Measurements from ENCODE around the gene PROSER2. TPM values are rescaled to one million over a fixed set of nuclear protein-coding genes. Genes with fewer than 3 reads are reported as not detected.
A peak's percentile ranks its signal among the peaks of the same experiment; 100 is the strongest.

PROSER2 gene
- under 1 TPM in 1 of 3 donors, not detected in 2; 0.50 TPM for polyA plus RNA-seq

- Mint-ChIP-seq H3K27me3 (ENCODE audit: low read depth in 3 of 3) (peaks cover 15 to 33% (median 21%) of the 10 kb centered on the region in 3 donors), H3K36me3 (no peaks in the 10 kb centered on the region), H3K27ac (no peak within 1 kb of the TSS), H3K9me3 (no peaks in the 10 kb centered on the region), H3K4me3 (peak within 1 kb of the TSS; percentile 39 to 70 (median 64)), H3K4me1 (peaks cover 7 to 11% of the 10 kb centered on the region in 2 donors)
- peak; percentile 3 to 15 (median 6) for DNase-seq
Measured at GRCh38 chr10:11823122-11823988, at the start of gene PROSER2. TSS of gene PROSER2 (plus strand) at chr10:11823356. CDS start at chr10:11852078, 28,722 bp downstream.

DNA sequence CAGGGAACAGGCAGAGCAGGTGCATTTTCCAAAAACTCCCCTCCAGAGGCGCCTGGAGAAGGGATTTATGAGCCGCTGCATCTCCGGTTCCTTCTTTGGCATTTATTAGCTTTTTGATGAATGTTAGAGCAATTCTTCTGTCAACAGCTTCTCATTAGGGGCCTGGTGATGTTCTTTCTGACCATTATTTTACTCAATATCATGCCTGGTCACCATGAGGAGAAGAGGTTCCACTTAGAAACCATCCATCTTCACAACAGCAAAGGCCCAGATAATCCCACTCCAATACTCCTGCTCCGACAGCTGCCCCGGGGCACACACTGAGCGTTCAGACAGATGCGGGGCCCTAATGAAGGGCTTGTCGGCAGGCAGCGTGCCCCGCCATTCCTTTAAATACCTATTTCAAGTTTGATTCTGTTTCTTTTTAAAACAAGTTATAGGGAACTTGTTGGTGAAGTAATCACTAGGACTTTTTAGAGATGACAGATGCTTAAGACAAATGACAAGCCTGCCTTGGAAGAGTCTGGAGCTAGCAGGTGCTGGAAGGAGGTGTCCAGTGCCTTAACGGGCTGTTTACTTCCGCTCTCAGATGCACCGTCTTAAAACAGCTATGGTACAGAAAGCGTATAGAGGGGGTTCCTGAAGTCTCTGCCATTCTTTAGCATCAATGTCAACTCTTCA is 49.3 kb upstream of the PROSER2 start:
- H3K27me3 Mint-ChIP-seq (ENCODE audit: low read depth in 3 of 3) = peaks cover 0 to 13% (median 5%) of the 10 kb centered on the region in 3 donors
- H3K4me1 Mint-ChIP-seq = no peaks in the 10 kb centered on the region
- H3K27ac Mint-ChIP-seq = no peak overlapping the region
- DNase-seq = no peak
- H3K36me3 Mint-ChIP-seq = no peaks in the 10 kb centered on the region
- no peaks in the 10 kb centered on the region for H3K9me3 Mint-ChIP-seq
- no peak overlapping the region for H3K4me3 Mint-ChIP-seq

- Mint-ChIP-seq H3K27ac (no peak overlapping the region), H3K36me3 (no peaks in the 10 kb centered on the region), H3K9me3 (no peaks in the 10 kb centered on the region), H3K27me3 (ENCODE audit: low read depth in 3 of 3) (peaks cover 0 to 16% (median 3%) of the 10 kb centered on the region in 3 donors), H3K4me1 (no peaks in the 10 kb centered on the region), H3K4me3 (no peak overlapping the region)
- no peak for DNase-seq
Measured at GRCh38 chr10:11775412-11775811, 47.7 kb upstream of the PROSER2 start.

DNA sequence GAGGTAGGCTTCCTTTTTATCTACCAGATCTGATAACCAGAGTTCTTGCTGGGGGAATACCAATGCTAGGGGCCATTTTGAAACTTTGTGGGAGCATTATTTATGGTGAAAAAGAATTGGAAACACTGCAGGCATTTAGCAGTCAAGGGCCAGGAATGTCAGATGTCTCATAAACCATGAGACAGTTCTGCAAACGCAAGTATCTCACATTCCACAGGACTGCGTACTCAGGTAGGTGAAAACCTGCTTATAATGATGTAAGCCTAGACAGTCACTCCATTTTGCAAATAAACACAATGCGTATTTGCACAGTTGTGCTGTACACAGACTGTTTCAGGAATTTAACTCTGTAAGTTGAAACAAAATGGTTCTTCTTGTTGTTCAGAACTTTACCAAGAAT is 47.1 kb upstream of the PROSER2 start:
- no peak overlapping the region for H3K27ac Mint-ChIP-seq
- no peaks in the 10 kb centered on the region for H3K9me3 Mint-ChIP-seq
- H3K4me3 Mint-ChIP-seq = no peak overlapping the region
- H3K36me3 Mint-ChIP-seq = no peaks in the 10 kb centered on the region
- no peak for DNase-seq
- peaks cover 0 to 16% (median 3%) of the 10 kb centered on the region in 3 donors for H3K27me3 Mint-ChIP-seq (ENCODE audit: low read depth in 3 of 3)
- H3K4me1 Mint-ChIP-seq = no peaks in the 10 kb centered on the region

DNA sequence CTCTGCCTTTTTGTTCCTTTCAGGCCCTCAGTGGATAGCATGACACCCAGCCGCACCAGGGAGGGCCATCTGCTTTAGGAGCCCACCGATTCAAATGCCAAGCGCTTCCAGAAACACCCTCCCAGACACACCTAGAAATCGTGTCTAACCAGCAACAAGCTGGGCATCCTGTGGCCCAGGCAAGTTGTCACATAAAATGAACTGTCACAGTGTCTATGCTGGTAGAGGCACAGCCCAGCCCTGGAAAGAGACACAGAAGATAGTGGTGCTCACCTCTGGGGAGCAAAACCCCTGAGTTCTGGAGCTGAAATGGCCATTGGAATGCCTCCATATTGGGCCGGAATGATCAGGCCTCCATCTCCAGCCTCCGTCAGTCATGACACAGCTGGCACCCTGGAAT is 42.0 kb upstream of the PROSER2 start:
- Mint-ChIP-seq H3K27me3 (ENCODE audit: low read depth in 3 of 3) (peaks cover 0 to 9% (median 7%) of the 10 kb centered on the region in 3 donors), H3K27ac (no peak overlapping the region), H3K4me3 (no peak overlapping the region), H3K36me3 (no peaks in the 10 kb centered on the region), H3K9me3 (no peaks in the 10 kb centered on the region), H3K4me1 (no peaks in the 10 kb centered on the region)
- DNase-seq = no peak

DNA sequence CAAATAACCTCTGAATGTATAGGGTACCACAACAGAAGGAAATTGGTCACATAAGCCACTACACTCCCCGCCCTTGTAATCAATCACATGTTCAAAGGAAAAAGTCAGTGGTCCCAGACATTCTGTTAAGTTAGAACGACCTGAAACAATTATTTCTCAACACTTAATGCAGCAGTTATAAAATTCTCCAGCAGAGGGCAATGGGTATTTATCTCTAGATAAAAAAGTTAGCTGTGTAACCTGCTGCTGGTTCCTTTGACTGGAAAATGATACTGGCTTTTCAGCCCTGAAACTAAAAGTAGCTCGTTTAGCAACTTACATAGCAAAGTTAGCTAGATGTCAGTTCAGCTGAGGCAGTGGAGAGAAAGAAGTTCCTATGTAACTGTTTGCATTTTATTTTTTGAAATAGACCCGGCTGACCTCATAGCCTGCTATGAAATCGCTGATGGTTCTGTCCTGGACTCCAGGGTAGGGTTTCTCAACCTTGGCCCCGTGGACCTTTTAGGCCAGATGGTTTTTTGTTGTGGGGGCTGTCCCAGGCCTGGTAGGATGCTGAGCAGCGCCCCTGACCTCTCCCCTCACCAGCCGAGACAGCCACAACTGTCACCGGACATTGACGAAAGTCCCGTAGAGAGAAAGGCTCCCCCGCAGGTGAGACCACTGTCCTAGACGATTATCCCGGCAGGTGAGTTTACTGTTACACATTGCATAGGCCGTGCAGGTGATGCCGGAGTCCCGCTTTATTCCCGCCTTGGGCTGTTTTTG is 40.2 kb upstream of the PROSER2 start:
- Mint-ChIP-seq H3K9me3 (no peaks in the 10 kb centered on the region), H3K27ac (no peak overlapping the region), H3K4me3 (no peak overlapping the region), H3K4me1 (no peaks in the 10 kb centered on the region), H3K36me3 (no peaks in the 10 kb centered on the region), H3K27me3 (ENCODE audit: low read depth in 3 of 3) (peaks cover 1 to 7% (median 6%) of the 10 kb centered on the region in 3 donors)
- DNase-seq = peak in 2 of 3 donors; percentile 15 to 32

DNA sequence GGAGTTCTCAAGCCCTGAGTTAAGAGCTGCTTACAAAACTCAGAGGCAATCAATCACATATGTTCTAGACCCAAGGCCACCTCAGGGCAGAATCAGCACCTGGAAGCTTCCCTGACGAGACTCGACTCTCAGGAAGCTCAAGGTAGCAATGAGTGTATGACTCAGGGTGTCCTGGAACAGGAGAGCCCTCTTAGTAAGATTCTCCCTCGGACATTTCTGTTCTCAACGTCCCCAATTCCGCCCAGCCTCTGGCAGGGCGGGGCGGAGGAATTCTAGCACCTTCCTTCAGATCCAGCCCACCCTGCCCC is 39.6 kb upstream of the PROSER2 start:
- Mint-ChIP-seq H3K36me3 (no peaks in the 10 kb centered on the region), H3K27me3 (ENCODE audit: low read depth in 3 of 3) (peaks cover 1 to 7% (median 5%) of the 10 kb centered on the region in 3 donors), H3K4me3 (no peak overlapping the region), H3K4me1 (no peaks in the 10 kb centered on the region), H3K9me3 (no peaks in the 10 kb centered on the region), H3K27ac (no peak overlapping the region)
- no peak for DNase-seq

- no peaks in the 10 kb centered on the region for H3K9me3 Mint-ChIP-seq
- H3K36me3 Mint-ChIP-seq = no peaks in the 10 kb centered on the region
- H3K27ac Mint-ChIP-seq = no peak overlapping the region
- no peaks in the 10 kb centered on the region for H3K4me1 Mint-ChIP-seq
- DNase-seq = no peak
- H3K27me3 Mint-ChIP-seq (ENCODE audit: low read depth in 3 of 3) = peaks cover 0 to 9% (median 1%) of the 10 kb centered on the region in 3 donors
- H3K4me3 Mint-ChIP-seq = no peak overlapping the region
Measured at GRCh38 chr10:11787374-11787773, 35.8 kb upstream of the PROSER2 start.

GRCh38 chr10:11787846-11788245 is 35.3 kb upstream of the PROSER2 start:
- no peaks in the 10 kb centered on the region for H3K9me3 Mint-ChIP-seq
- H3K27me3 Mint-ChIP-seq (ENCODE audit: low read depth in 3 of 3) = peaks cover 0 to 9% (median 1%) of the 10 kb centered on the region in 3 donors
- DNase-seq = no peak
- H3K4me1 Mint-ChIP-seq = no peaks in the 10 kb centered on the region
- H3K36me3 Mint-ChIP-seq = no peaks in the 10 kb centered on the region
- no peak overlapping the region for H3K27ac Mint-ChIP-seq
- H3K4me3 Mint-ChIP-seq = no peak overlapping the region

DNA sequence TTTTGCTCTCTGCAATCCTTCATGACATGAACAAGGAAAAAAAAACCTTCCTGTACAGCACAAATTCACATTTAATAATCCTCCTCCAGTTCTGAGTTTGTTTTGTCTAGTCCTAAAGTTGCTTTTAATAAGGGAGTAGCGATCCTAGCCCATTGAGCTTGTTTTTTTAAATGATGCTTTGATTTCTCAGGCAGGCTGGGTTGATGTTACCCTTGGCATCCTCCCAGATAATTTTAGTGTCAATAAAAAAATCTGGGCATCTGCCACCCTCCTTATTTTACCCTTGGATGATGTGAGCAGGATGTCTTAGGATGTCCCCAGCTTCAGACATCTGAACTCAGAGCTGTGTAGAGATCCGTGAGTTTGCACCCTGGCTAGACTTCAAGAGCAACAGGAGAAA is 33.9 kb upstream of the PROSER2 start:
- no peak for DNase-seq
- no peaks in the 10 kb centered on the region for H3K9me3 Mint-ChIP-seq
- no peak overlapping the region for H3K27ac Mint-ChIP-seq
- H3K4me1 Mint-ChIP-seq = no peaks in the 10 kb centered on the region
- H3K36me3 Mint-ChIP-seq = no peaks in the 10 kb centered on the region
- no peak overlapping the region for H3K4me3 Mint-ChIP-seq
- H3K27me3 Mint-ChIP-seq (ENCODE audit: low read depth in 3 of 3) = peaks cover 0 to 9% (median 4%) of the 10 kb centered on the region in 3 donors

DNA sequence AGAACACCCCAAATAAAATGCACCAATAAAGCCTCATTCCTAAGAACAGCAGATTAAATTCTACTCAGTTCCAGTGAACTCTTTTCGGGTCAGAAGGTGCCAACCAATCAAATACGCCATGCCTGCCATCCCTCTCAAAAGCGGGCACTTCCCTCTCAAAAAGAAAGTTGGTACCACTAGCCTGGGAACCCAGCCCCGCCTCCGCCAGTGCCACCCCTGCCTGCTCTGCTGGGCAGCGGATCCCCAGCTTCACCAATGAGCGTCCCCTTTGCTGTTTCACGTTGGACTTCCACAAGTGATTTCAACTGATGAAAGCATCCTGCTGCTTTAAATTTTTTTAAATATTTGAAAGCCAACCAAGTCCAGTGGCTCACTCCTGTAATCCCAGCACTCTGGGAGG is 33.2 kb upstream of the PROSER2 start:
- DNase-seq = no peak
- H3K36me3 Mint-ChIP-seq = no peaks in the 10 kb centered on the region
- no peaks in the 10 kb centered on the region for H3K9me3 Mint-ChIP-seq
- H3K4me1 Mint-ChIP-seq = no peaks in the 10 kb centered on the region
- no peak overlapping the region for H3K4me3 Mint-ChIP-seq
- peaks cover 0 to 5% (median 4%) of the 10 kb centered on the region in 3 donors for H3K27me3 Mint-ChIP-seq (ENCODE audit: low read depth in 3 of 3)
- H3K27ac Mint-ChIP-seq = no peak overlapping the region

DNA sequence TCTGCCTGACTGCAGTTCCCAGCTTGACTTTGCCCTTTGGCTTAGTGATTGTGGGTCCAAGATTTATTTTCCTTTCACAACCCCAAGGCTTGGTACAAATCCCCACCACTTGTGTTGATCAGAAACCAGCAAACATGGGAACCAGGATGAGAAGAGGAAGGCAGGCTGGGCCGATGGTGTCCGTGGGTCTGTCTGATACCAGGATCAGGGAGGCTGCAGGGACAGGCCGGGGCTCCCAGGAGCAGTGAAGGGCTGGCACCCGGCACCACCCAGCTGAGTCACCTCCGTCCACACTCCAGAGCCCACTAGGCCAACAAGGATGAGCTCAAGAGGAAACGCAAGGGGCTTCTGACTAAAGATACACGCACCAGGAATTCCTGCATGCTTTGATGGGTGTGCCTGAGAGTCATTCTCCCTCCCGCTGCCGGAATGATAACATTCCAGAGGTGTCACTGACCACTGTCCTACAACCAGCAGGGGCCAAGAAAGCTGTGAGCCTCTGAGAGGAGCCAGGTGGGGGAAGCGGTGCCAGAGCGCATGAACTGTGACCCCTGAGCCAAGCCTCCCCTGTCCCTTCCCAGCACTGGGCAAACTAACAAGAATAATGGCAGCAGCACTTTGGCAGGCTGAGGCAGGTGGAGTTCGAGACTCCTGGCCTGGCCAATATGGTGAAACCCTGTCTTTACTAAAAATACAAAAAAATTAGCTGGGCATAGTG is 29.2 kb upstream of the PROSER2 start:
- Mint-ChIP-seq H3K4me3 (no peak overlapping the region), H3K36me3 (no peaks in the 10 kb centered on the region)

DNA sequence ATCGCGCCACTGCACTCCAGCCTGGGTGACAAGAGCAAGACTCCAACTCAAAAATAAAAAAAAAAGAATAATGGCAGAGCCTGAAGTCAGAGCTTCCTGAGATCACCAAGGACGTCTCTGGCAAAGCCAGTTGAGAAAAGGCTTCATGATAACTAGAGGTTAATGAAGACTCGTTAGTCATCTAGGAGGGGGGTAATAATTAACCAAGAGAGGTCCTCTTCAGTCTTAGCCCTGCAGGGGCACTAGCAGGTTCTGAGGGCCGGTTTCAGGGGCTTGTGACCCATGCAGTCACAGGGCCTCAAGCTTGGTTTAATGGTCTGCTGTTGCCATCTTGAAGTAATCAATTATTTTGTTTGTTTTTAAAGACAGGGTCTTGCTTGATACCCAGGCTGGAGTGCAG is 28.6 kb upstream of the PROSER2 start:
- H3K27ac Mint-ChIP-seq = no peak overlapping the region
- no peaks in the 10 kb centered on the region for H3K36me3 Mint-ChIP-seq
- H3K4me3 Mint-ChIP-seq = no peak overlapping the region
- no peaks in the 10 kb centered on the region for H3K4me1 Mint-ChIP-seq
- H3K9me3 Mint-ChIP-seq = no peaks in the 10 kb centered on the region
- no peak for DNase-seq
- H3K27me3 Mint-ChIP-seq (ENCODE audit: low read depth in 3 of 3) = peaks cover 0 to 3% (median 2%) of the 10 kb centered on the region in 3 donors

More for the DNA sequence above, 29.2 kb upstream of the PROSER2 start:
- Mint-ChIP-seq H3K27ac (no peak overlapping the region), H3K27me3 (ENCODE audit: low read depth in 3 of 3) (peaks cover 0 to 3% (median 2%) of the 10 kb centered on the region in 3 donors), H3K4me1 (no peaks in the 10 kb centered on the region), H3K9me3 (no peaks in the 10 kb centered on the region)
- no peak for DNase-seq

Measured in immature natural killer cell (primary cell).